GM12864 (cell line): ENCODE data around the gene FAM13A.

ENCODE experiments used
- DNase-seq: peaks from one replicate; pipeline ENCODE4 v3.0.0-alpha.2; 2011; ENCODE audit warnings: low read depth
- H3K4me3 ChIP-seq: 2 replicates; pipeline ENCODE4 v1.5.1; 2011; ENCODE audit warnings: mild to moderate bottlenecking, low read depth, low read length, control low read depth
- TF ChIP-seq, protein P1 (sequence below): IDR thresholded peaks from 2 replicates; pipeline ENCODE4 v1.5.1; 2011; ENCODE audit warnings: low read depth, mild to moderate bottlenecking, moderate library complexity, low read length, control low read depth, inconsistent platforms; ENCODE audit errors: missing control alignments

The FAM13A gene

DNA sequence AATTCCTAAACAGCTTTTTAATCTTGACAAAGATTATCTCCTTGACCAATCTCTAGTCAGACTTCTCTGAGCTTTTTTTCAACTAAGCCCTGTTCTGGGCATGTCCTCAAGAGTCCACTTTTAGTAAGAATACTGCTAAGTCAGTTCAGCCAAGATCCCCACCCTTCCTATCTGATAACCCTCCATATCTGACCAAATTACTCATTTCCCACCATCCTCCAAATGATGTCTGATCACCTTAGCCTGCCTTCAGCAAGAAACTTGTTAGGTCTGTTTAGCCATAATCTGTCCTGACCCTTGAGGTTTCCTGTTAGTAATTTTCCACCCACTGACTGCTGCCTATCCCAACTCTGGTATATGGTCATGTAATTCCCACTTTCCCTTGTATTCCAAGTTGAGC, 65.2 kb downstream of the FAM13A start:
- DNase-seq: no peak
- H3K4me3 ChIP-seq: no peak overlapping the region
- TF ChIP-seq, protein P1, sequence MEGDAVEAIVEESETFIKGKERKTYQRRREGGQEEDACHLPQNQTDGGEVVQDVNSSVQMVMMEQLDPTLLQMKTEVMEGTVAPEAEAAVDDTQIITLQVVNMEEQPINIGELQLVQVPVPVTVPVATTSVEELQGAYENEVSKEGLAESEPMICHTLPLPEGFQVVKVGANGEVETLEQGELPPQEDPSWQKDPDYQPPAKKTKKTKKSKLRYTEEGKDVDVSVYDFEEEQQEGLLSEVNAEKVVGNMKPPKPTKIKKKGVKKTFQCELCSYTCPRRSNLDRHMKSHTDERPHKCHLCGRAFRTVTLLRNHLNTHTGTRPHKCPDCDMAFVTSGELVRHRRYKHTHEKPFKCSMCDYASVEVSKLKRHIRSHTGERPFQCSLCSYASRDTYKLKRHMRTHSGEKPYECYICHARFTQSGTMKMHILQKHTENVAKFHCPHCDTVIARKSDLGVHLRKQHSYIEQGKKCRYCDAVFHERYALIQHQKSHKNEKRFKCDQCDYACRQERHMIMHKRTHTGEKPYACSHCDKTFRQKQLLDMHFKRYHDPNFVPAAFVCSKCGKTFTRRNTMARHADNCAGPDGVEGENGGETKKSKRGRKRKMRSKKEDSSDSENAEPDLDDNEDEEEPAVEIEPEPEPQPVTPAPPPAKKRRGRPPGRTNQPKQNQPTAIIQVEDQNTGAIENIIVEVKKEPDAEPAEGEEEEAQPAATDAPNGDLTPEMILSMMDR: no peak

DNA sequence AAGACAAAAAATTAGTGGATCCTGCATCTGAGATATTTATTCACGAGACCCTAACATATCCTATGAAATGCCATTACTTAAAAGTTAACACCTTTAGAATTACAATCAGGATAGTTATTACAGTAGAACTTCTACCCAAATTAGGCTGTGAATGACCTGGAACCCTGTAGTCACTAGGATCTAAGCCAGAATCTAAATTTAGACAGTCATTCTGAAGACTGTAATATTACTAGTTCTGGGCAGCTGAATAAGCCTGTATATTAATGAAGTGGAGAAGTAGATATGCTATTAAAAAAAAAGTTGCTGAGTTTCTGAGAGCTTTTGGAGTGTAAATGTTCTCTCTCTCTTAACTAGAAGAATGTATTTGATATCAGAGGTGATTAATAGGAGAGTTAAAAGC, 67.0 kb downstream of the FAM13A start:
- H3K4me3 ChIP-seq: no peak overlapping the region
- DNase-seq: no peak
- TF ChIP-seq, protein P1: no peak

DNA sequence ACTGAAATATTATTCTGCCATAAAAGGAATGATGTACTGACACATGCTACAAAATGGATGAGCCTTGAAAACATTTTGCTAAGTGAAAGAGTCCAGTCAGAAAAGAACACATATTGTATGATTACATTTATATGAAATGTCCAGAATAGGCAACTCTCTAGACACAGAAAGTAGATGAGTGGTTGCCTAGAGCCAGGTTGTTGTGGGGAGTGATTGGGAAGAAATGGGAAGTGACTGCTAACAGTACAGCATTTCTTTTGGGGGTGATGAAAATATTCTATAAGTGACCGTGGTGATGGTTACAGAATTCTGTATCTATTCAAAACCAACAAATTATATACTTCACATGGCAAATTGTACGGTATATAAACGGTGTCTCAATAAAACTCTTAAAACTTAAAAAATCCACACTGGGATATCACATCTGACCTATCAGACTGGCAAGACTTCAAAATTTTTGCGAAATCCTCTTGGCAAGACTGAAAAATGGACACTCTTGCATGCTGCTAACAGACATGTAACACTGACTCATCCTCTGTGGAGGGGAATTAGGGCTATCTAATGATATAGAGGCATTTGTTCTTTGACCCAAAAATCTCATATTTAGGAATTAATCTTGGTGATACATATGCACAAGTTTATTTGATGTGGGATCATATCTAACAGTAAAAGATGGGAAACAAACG, 71.8 kb downstream of the FAM13A start:
- DNase-seq: no peak
- H3K4me3 ChIP-seq: no peak overlapping the region
- TF ChIP-seq, protein P1: no peak

DNA sequence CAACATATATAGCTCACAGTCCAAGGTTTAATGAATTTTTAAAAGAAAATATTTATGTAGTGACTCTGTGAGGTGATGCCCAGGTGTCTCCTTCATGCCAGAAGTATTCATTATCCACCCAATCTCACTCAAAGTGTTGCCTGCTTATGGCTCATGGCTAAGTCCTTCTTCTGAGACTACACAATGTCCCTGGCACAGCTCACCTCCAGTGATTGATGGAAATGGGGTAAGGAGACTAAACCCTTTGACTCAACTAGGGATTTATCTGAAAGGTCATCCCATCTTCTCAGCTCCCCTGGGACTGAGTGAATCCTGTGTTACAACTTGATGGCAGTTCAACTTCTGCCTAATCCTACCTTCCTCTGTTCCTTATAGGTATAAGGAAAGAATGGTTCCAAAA, 74.2 kb downstream of the FAM13A start:
- DNase-seq: no peak
- H3K4me3 ChIP-seq: no peak overlapping the region
- TF ChIP-seq, protein P1: no peak

DNA sequence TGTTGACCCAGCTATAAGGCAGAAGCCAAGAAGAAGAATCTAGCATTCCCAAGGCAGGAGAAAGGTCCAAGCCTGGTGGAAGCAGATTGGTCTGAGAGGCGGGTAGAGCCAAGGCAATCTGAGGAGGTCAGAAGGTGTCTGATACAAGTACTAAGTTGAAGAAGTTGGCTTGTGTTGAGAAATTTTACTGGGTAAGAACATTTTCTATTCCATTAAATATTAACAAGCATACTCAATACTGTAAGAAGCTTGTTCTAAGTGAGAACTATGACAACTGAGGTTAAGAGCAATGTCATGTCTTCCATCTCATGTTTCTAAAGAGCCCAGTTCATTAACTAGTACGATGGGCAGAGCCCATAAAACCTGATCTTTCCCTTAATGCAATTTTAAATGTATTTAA, 75.0 kb downstream of the FAM13A start:
- DNase-seq: no peak
- TF ChIP-seq, protein P1: no peak

DNA sequence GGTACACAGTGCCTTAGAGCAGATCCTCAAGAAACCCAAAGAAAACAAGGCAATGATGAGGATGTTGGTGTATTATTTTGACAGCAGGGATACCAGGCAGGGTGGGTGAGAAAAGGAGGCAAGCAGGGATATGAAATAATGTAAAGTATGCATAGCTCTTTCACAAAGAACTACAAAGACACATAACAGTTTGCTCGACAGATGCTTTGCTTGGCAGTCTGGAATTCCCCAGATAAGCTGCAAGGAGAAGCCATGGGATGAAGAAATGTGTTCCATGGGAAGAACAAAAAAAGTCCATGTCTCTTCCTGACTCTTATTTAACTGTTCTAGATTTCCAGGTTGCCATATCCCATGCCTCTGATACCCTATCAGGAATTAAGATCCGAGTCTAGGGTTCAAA, 75.4 kb downstream of the FAM13A start:
- no peak for DNase-seq
- H3K4me3 ChIP-seq: no peak overlapping the region
- TF ChIP-seq, protein P1: no peak

More for the DNA sequence above, 75.0 kb downstream of the FAM13A start:
- no peak overlapping the region for H3K4me3 ChIP-seq

DNA sequence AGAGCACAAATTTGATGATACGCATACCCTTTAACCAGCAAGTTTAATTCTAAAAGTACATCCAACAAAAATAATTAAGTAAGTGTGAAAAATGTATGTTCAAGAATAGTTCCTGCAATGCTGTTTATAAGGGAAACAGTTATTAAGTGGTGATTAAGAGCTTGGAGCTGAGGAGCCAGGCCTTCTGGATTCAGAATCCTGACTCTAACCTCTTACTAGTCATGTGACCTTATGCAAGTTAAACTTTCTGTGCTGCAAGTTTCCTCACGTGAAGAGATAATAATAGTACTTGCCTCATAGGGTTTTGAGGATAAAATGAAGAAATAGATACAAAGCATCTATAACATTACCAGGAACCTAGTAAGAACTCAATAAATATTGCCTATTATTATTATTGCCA, 77.7 kb downstream of the FAM13A start:
- H3K4me3 ChIP-seq: no peak overlapping the region
- TF ChIP-seq, protein P1: no peak
- no peak for DNase-seq
